ENCODE measurements around the gene MTUS2. TPM values are rescaled to one million over a fixed set of nuclear protein-coding genes. Genes with fewer than 3 reads are reported as not detected.
"Not testable (repeated sequence)": the region's sequence is repeated elsewhere in the genome, so short reads cannot be mapped to it uniquely, and the experiment has no call there.

The MTUS2 gene
- total RNA-seq, 3 donors from 2014 or later: not detected

- not testable (repeated sequence) for H3K36me3 Mint-ChIP-seq (ENCODE audit: insufficient read depth); H3K9me3 Mint-ChIP-seq; ATAC-seq; H3K4me3 Mint-ChIP-seq; DNase-seq; H3K4me1 Mint-ChIP-seq (ENCODE audit: low read depth)
- peaks cover 22% of the 10 kb centered on the region for H3K27me3 Mint-ChIP-seq (ENCODE audit: low read depth)
Observed at GRCh38 chr13:29390598-29390997, 570.5 kb downstream of the MTUS2 start.

DNA sequence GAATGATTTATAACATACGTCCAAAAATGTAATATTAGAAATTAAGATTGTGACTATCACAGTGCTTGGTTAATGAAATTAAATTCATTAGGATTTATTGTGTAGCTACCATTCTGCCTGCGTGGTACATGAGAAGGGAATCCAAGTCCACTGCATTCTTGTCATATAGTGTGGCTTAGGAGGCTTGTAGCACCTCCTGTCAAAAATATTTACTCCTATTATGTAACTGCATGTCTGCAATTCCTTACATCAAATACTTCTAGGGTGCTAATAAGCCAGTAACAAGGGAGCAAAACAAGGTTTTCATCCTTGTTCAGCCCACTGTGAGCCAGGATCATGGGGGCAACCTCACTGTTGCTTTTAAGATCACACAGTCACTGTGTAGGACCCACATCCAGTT is 576.3 kb downstream of the MTUS2 start:
- H3K9me3 Mint-ChIP-seq: no peaks in the 10 kb centered on the region
- no peak for DNase-seq
- no peak overlapping the region for H3K4me3 Mint-ChIP-seq
- peaks cover 31% of the 10 kb centered on the region for H3K27me3 Mint-ChIP-seq (ENCODE audit: low read depth)
- ATAC-seq: no peak
- no peaks in the 10 kb centered on the region for H3K4me1 Mint-ChIP-seq (ENCODE audit: low read depth)
- H3K36me3 Mint-ChIP-seq (ENCODE audit: insufficient read depth): no peaks in the 10 kb centered on the region

DNA sequence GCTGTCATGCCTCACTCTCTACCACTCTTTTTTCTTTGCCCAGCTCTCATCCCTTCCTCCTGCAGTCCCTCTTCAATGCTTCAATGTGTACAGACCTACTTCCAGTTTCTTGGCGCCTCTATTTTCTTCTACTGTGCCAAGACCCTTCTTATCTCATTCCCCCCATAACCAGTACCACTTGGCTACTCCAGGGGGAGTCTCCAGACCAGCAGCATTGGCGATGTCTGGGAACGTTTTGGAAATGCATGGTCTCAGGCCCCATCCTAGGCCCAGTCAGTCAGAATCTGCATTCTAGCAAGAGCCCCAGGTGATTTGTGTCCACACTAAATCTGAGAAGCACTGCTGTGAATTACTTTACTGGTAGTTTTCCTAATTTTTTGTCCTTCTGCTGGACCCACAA is 577.1 kb downstream of the MTUS2 start:
- peaks cover 28% of the 10 kb centered on the region for H3K27me3 Mint-ChIP-seq (ENCODE audit: low read depth)
- H3K9me3 Mint-ChIP-seq: no peaks in the 10 kb centered on the region
- DNase-seq: no peak
- ATAC-seq: no peak
- no peaks in the 10 kb centered on the region for H3K4me1 Mint-ChIP-seq (ENCODE audit: low read depth)
- no peaks in the 10 kb centered on the region for H3K36me3 Mint-ChIP-seq (ENCODE audit: insufficient read depth)
- H3K4me3 Mint-ChIP-seq: no peak overlapping the region

DNA sequence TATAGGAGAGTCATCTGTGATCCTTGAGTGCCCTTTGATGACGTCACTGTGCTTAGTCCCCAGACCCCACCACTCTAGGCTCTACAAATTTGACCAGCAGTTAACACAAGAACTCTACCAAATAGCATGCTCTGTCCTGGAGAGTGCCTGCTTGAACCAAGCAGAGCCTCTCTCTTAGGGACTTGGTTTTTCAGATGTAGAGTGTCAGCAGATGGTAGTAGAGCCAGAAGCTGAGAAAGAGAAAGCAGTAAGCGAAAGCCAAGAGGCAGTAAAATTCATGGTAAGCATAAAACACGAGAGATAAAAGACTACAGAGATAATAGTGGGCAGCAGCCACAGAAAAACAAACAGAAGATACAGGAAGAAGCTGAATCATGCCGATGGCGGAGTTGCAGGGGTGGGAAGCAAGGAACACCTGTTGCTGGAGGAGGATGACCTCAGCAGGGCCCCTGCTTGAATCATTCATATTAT is 582.1 kb downstream of the MTUS2 start:
- H3K4me1 Mint-ChIP-seq (ENCODE audit: low read depth): no peaks in the 10 kb centered on the region
- no peaks in the 10 kb centered on the region for H3K9me3 Mint-ChIP-seq
- no peak for ATAC-seq
- no peak for DNase-seq
- peaks cover 7% of the 10 kb centered on the region for H3K27me3 Mint-ChIP-seq (ENCODE audit: low read depth)
- H3K4me3 Mint-ChIP-seq: no peak overlapping the region
- no peaks in the 10 kb centered on the region for H3K36me3 Mint-ChIP-seq (ENCODE audit: insufficient read depth)

- DNase-seq (no peak), ATAC-seq (no peak)
- Mint-ChIP-seq H3K4me1 (ENCODE audit: low read depth) (no peaks in the 10 kb centered on the region), H3K4me3 (no peak overlapping the region), H3K36me3 (ENCODE audit: insufficient read depth) (no peaks in the 10 kb centered on the region), H3K9me3 (no peaks in the 10 kb centered on the region), H3K27me3 (ENCODE audit: low read depth) (no peaks in the 10 kb centered on the region)
Observed at GRCh38 chr13:29405401-29405800, 585.3 kb downstream of the MTUS2 start.

DNA sequence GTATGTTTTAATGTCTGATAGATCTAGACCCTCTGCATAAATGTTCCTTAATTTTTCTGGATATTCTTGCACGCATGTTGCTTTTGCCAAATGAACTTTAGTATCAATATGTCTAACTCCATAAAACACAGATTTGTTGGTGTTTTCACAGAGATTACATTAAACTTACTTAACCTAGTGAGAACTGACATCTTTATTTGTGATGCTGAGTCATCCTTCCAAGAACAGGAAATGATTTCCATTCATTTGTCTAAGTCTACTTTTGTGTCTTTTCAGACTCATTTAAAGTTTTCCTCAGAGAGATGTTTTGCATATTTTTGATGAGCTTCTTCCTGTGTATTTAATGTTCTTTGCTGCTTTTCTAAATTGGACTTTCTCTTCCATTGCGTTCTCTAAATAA is 591.3 kb downstream of the MTUS2 start:
- DNase-seq: no peak
- H3K4me1 Mint-ChIP-seq (ENCODE audit: low read depth): no peaks in the 10 kb centered on the region
- no peaks in the 10 kb centered on the region for H3K36me3 Mint-ChIP-seq (ENCODE audit: insufficient read depth)
- ATAC-seq: no peak
- no peaks in the 10 kb centered on the region for H3K27me3 Mint-ChIP-seq (ENCODE audit: low read depth)
- H3K9me3 Mint-ChIP-seq: peaks cover 11% of the 10 kb centered on the region
- no peak overlapping the region for H3K4me3 Mint-ChIP-seq

GRCh38 chr13:29418026-29418425 is 597.9 kb downstream of the MTUS2 start:
- ATAC-seq: no peak
- DNase-seq: no peak
- Mint-ChIP-seq H3K4me1 (ENCODE audit: low read depth) (no peaks in the 10 kb centered on the region), H3K9me3 (peaks cover 2% of the 10 kb centered on the region), H3K4me3 (no peak overlapping the region), H3K27me3 (ENCODE audit: low read depth) (peaks cover 23% of the 10 kb centered on the region), H3K36me3 (ENCODE audit: insufficient read depth) (no peaks in the 10 kb centered on the region)

DNA sequence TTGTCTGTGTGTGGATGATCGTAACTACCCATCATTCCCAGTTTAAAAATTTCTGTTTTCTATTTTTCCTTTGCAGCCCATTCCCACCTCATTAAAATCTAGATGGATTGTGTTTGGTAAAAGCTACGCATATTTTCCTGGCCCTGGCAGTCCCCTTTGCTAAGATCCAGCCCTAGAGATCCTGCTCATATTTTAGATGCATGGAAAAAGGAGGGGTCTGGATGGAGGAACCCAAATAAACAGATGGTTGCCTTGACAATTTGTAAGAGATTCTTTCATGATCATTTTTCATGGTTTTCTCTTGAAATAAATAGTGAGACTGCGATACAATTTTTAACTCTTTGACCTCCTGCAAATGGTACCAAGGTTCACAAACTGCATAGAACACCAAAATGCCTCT is 601.0 kb downstream of the MTUS2 start:
- no peaks in the 10 kb centered on the region for H3K4me1 Mint-ChIP-seq (ENCODE audit: low read depth)
- DNase-seq (no peak), ATAC-seq (no peak)
- H3K4me3 Mint-ChIP-seq: no peak overlapping the region
- H3K36me3 Mint-ChIP-seq (ENCODE audit: insufficient read depth): no peaks in the 10 kb centered on the region
- peaks cover 36% of the 10 kb centered on the region for H3K27me3 Mint-ChIP-seq (ENCODE audit: low read depth)
- H3K9me3 Mint-ChIP-seq: no peaks in the 10 kb centered on the region

- Mint-ChIP-seq H3K27me3 (ENCODE audit: low read depth) (peaks cover 44% of the 10 kb centered on the region), H3K9me3 (no peaks in the 10 kb centered on the region), H3K36me3 (ENCODE audit: insufficient read depth) (no peaks in the 10 kb centered on the region)
Observed at GRCh38 chr13:29422015-29422414, 601.9 kb downstream of the MTUS2 start.

DNA sequence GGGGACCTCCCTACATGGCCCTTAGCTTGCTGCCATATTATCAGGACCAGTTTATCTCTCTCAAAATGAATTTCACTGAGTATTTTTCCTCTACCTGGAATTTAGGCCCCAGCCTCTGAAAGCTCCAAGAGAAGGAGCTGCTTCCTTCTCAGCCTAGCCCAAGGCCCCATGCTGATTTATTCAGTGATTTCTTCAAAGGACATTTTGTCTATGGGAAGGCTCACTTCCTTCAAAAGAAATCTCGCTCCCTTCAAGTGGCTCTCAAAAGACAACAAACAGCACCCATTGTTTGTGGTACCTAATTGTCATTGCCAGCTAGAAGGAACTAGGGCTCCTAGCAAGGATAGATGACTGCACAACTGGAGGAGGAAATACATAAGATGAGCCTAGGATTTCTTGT is 602.9 kb downstream of the MTUS2 start:
- DNase-seq (no peak), ATAC-seq (no peak)
- Mint-ChIP-seq H3K4me1 (ENCODE audit: low read depth) (no peaks in the 10 kb centered on the region), H3K27me3 (ENCODE audit: low read depth) (peaks cover 42% of the 10 kb centered on the region), H3K4me3 (no peak overlapping the region), H3K9me3 (no peaks in the 10 kb centered on the region), H3K36me3 (ENCODE audit: insufficient read depth) (no peaks in the 10 kb centered on the region)

More at GRCh38 chr13:29422015-29422414, 601.9 kb downstream of the MTUS2 start:
- no peaks in the 10 kb centered on the region for H3K4me1 Mint-ChIP-seq (ENCODE audit: low read depth)
- H3K4me3 Mint-ChIP-seq: no peak overlapping the region
- no peak for DNase-seq
- no peak for ATAC-seq

GRCh38 chr13:29427937-29428309 is 607.8 kb downstream of the MTUS2 start:
- no peaks in the 10 kb centered on the region for H3K9me3 Mint-ChIP-seq
- peaks cover 1% of the 10 kb centered on the region for H3K4me1 Mint-ChIP-seq (ENCODE audit: low read depth)
- no peak overlapping the region for H3K4me3 Mint-ChIP-seq
- DNase-seq (no peak), ATAC-seq (no peak)
- H3K36me3 Mint-ChIP-seq (ENCODE audit: insufficient read depth): no peaks in the 10 kb centered on the region
- peaks cover 55% of the 10 kb centered on the region for H3K27me3 Mint-ChIP-seq (ENCODE audit: low read depth)

GRCh38 chr13:29428310-29429181 is 608.4 kb downstream of the MTUS2 start:
- no peak for DNase-seq
- H3K9me3 Mint-ChIP-seq: no peaks in the 10 kb centered on the region
- peaks cover 53% of the 10 kb centered on the region for H3K27me3 Mint-ChIP-seq (ENCODE audit: low read depth)
- ATAC-seq: peak; percentile 23 to 25
- H3K36me3 Mint-ChIP-seq (ENCODE audit: insufficient read depth): no peaks in the 10 kb centered on the region
- no peak overlapping the region for H3K4me3 Mint-ChIP-seq
- H3K4me1 Mint-ChIP-seq (ENCODE audit: low read depth): peaks cover 1% of the 10 kb centered on the region

DNA sequence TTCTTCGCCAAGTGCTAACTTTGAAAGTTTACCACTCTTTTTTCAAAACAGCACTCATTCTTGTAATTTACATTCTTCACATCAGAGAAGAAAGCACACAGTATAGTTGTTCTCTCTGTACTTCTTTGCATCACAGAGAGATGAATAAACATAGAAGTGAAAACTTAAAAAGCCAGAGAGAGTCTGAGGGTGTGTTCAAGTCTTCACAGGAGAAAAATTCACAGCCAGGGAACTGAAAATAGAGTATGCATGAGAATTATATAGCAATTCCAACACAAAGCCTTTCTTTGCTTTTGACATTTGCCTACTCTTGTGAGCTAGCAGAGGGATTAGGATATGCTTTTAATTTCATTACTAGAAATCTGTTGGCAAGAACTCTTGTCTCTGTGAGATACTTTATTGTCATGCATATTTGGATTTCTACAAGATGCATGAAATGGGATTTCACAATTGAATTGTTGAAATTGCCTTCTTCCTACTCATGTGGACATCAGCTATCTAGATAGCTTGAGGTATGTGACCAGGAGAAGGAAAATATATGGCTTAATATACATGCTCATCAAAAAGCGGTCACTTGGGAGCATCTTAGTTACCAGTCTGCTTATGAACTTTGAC is 609.3 kb downstream of the MTUS2 start:
- H3K9me3 Mint-ChIP-seq: no peaks in the 10 kb centered on the region
- ATAC-seq (no peak), DNase-seq (no peak)
- no peak overlapping the region for H3K4me3 Mint-ChIP-seq
- no peaks in the 10 kb centered on the region for H3K36me3 Mint-ChIP-seq (ENCODE audit: insufficient read depth)
- peaks cover 1% of the 10 kb centered on the region for H3K4me1 Mint-ChIP-seq (ENCODE audit: low read depth)
- H3K27me3 Mint-ChIP-seq (ENCODE audit: low read depth): peaks cover 51% of the 10 kb centered on the region

DNA sequence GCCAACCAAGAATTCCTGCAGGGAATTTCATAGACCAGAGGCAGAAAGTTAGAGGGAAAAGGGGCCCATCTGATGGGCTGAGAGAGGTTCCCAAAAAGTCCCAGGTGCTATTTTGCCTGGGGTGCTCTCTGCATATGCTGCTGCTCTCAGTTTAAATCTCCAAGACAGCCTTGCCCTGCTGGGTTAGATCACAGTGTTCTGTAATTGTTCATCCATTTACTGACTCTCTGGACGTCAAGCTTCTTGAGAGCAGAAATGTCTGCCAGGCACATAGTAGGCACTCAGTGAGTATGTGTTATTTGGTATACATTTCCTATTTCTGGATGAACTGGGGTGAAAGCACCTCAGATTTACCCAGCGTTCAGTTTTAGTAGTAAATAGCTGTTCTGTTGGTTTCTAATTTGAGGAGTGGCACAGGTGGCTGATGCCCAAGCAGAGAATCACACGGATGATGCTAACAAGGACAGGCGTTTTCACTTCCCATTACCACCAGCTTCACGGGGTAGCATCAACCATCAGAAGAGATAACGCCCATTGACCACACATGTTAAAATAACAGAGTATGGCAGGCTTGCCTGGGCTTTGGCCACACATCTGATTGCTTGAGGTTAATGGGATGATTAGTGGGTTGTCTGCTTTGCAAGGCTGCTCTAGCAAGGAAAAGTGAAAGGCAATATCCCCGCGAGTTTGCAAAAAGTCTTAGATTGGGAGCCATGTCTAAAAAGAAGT is 614.2 kb downstream of the MTUS2 start:
- H3K9me3 Mint-ChIP-seq: no peaks in the 10 kb centered on the region
- DNase-seq (no peak), ATAC-seq (no peak)
- no peaks in the 10 kb centered on the region for H3K36me3 Mint-ChIP-seq (ENCODE audit: insufficient read depth)
- no peaks in the 10 kb centered on the region for H3K4me1 Mint-ChIP-seq (ENCODE audit: low read depth)
- H3K4me3 Mint-ChIP-seq: no peak overlapping the region
- peaks cover 28% of the 10 kb centered on the region for H3K27me3 Mint-ChIP-seq (ENCODE audit: low read depth)

All from activated T-cell treated with anti-CD3 and anti-CD28 coated beads, Interleukin-2, amount 50 U/mL, for 4 hours (primary cell).